ENCODE measurements around the gene PSMB9. TPM values are rescaled to one million over a fixed set of nuclear protein-coding genes. Genes with fewer than 3 reads are reported as not detected.

The PSMB9 gene
- total RNA-seq, 1 donor, result 59.6 TPM

GRCh38 chr6:32843979-32844838 is 9.8 kb upstream of the PSMB9 start, which contains the start of gene PSMB8:
Gene PSMB8 (minus strand): TSS chr6:32844047. CDS start chr6:32843996, 51 bp downstream.
- TF ChIP-seq, protein P1, sequence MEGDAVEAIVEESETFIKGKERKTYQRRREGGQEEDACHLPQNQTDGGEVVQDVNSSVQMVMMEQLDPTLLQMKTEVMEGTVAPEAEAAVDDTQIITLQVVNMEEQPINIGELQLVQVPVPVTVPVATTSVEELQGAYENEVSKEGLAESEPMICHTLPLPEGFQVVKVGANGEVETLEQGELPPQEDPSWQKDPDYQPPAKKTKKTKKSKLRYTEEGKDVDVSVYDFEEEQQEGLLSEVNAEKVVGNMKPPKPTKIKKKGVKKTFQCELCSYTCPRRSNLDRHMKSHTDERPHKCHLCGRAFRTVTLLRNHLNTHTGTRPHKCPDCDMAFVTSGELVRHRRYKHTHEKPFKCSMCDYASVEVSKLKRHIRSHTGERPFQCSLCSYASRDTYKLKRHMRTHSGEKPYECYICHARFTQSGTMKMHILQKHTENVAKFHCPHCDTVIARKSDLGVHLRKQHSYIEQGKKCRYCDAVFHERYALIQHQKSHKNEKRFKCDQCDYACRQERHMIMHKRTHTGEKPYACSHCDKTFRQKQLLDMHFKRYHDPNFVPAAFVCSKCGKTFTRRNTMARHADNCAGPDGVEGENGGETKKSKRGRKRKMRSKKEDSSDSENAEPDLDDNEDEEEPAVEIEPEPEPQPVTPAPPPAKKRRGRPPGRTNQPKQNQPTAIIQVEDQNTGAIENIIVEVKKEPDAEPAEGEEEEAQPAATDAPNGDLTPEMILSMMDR (IDR thresholded peaks at IDR 0.05; ENCODE audit: insufficient read depth, low read depth, low read length), result no peak
- DNase-seq (ENCODE audit: low read depth), result peak; percentile 95
- H3K4me3 ChIP-seq (ENCODE audit: low read depth, low read length), result peak within 1 kb of the TSS; percentile 96

DNA sequence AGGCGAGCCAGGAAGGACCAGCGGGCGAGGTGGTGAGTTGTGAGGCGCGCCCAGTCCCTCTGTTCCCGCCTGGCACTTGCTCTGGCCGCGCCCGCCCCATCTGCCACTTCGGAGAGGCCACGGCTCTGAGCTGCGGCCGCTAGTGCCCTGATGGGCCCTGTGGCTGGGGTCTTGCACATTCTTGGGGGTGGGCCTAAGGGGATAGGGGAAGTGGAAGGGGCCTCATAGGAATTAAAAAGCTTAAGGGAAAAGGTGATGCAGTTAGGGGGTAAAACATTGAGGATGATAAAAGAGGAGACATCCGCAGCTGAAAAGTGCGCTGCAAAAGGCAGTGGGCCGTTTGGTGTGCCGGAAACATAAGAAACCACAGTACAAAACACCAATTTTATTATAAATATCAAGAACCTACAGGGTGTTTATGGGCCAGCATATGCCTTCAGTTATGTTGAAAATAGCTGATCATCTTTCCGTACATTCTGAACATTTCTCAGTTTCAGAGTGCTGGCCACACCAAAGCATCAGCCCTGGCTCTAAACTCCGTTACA is 9.1 kb upstream of the PSMB9 start:
- TF ChIP-seq, protein P1 (IDR thresholded peaks at IDR 0.05; ENCODE audit: insufficient read depth, low read depth, low read length), result no peak
- peak overlapping the region; percentile 96 for H3K4me3 ChIP-seq (ENCODE audit: low read depth, low read length)
- DNase-seq (ENCODE audit: low read depth), result no peak

- TF ChIP-seq, protein P1 (IDR thresholded peaks at IDR 0.05; ENCODE audit: insufficient read depth, low read depth, low read length), result no peak
- H3K4me3 ChIP-seq (ENCODE audit: low read depth, low read length), result no peak overlapping the region
- no peak for DNase-seq (ENCODE audit: low read depth)
Observed at GRCh38 chr6:32845384-32845884, 8.6 kb upstream of the PSMB9 start.

GRCh38 chr6:32847004-32847403 is 7.0 kb upstream of the PSMB9 start:
- no peak overlapping the region for H3K4me3 ChIP-seq (ENCODE audit: low read depth, low read length)
- TF ChIP-seq, protein P1 (IDR thresholded peaks at IDR 0.05; ENCODE audit: insufficient read depth, low read depth, low read length), result no peak
- no peak for DNase-seq (ENCODE audit: low read depth)

DNA sequence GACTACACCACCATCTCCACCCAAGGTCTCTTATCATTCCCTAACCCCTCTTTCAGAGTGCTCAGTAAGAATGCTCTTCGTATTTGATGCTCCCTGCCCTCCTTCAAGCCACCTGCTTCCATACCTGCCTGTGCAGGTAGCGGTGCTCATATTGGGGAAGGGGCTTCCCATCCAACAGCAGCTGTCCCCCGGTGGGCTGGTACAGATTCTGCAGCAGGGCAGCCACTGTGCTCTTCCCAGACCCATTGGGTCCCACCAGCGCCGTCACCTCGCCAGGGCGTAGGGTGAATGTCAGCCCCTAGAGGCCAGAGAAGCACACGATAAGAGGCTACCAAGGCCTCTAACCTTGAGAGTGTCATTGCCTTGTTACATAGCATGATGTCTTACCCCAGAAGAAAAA is 6.2 kb upstream of the PSMB9 start:
- H3K4me3 ChIP-seq (ENCODE audit: low read depth, low read length), result no peak overlapping the region
- DNase-seq (ENCODE audit: low read depth), result no peak
- TF ChIP-seq, protein P1 (IDR thresholded peaks at IDR 0.05; ENCODE audit: insufficient read depth, low read depth, low read length), result no peak

DNA sequence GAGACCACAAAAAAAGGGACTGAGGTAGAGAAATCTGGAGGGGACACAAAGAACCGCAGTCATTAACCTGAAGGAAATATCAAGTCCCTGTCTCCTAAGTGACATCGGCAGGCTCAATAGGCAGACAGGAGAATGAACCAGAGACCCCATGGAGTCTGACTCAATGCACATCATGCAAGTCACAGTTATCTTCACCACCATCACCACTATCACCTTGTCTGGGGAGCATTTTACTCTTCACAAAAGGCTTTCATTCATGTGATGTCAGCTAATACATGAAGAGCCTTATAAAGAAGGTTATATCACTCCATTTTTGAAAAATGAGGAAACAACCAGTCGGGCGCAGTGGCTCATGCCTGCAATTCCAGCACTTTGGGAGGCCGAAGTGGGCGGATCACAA is 4.9 kb upstream of the PSMB9 start:
- H3K4me3 ChIP-seq (ENCODE audit: low read depth, low read length), result no peak overlapping the region
- DNase-seq (ENCODE audit: low read depth), result no peak
- TF ChIP-seq, protein P1 (IDR thresholded peaks at IDR 0.05; ENCODE audit: insufficient read depth, low read depth, low read length), result no peak
